Measurements from ENCODE around the gene MCF2L2.

MCF2L2 gene

GRCh38 chr3:183340222-183340621 is 88.2 kb downstream of the MCF2L2 start:
- no peak for DNase-seq (ENCODE audit: low read depth)

GRCh38 chr3:183339461-183340086 is 88.8 kb downstream of the MCF2L2 start:
- no peak overlapping the region for H3K4me3 ChIP-seq (replicated peaks; ENCODE audit: low read depth, low read length)
- no peak for TF ChIP-seq CTCF (IDR thresholded peaks at IDR 0.05; ENCODE audit: low read length, missing control alignments)
- DNase-seq (ENCODE audit: low read depth), result no peak

More at GRCh38 chr3:183340222-183340621, 88.2 kb downstream of the MCF2L2 start:
- no peak overlapping the region for H3K4me3 ChIP-seq (replicated peaks; ENCODE audit: low read depth, low read length)
- TF ChIP-seq CTCF (IDR thresholded peaks at IDR 0.05; ENCODE audit: low read length, missing control alignments), result no peak

- no peak for TF ChIP-seq CTCF (IDR thresholded peaks at IDR 0.05; ENCODE audit: low read length, missing control alignments)
- H3K4me3 ChIP-seq (replicated peaks; ENCODE audit: low read depth, low read length), result no peak overlapping the region
- DNase-seq (ENCODE audit: low read depth), result no peak
Observed at GRCh38 chr3:183338520-183338919, 89.9 kb downstream of the MCF2L2 start.

- no peak overlapping the region for H3K4me3 ChIP-seq (replicated peaks; ENCODE audit: low read depth, low read length)
- TF ChIP-seq CTCF (IDR thresholded peaks at IDR 0.05; ENCODE audit: low read length, missing control alignments), result no peak
- DNase-seq (ENCODE audit: low read depth), result no peak
Observed at GRCh38 chr3:183332487-183332886, 95.9 kb downstream of the MCF2L2 start.

GRCh38 chr3:183331498-183331897 is 96.9 kb downstream of the MCF2L2 start:
- no peak overlapping the region for H3K4me3 ChIP-seq (replicated peaks; ENCODE audit: low read depth, low read length)
- no peak for DNase-seq (ENCODE audit: low read depth)
- TF ChIP-seq CTCF (IDR thresholded peaks at IDR 0.05; ENCODE audit: low read length, missing control alignments), result no peak

GRCh38 chr3:183330881-183331280 is 97.5 kb downstream of the MCF2L2 start:
- no peak for TF ChIP-seq CTCF (IDR thresholded peaks at IDR 0.05; ENCODE audit: low read length, missing control alignments)
- H3K4me3 ChIP-seq (replicated peaks; ENCODE audit: low read depth, low read length), result no peak overlapping the region
- DNase-seq (ENCODE audit: low read depth), result no peak

- no peak for DNase-seq (ENCODE audit: low read depth)
- no peak for TF ChIP-seq CTCF (IDR thresholded peaks at IDR 0.05; ENCODE audit: low read length, missing control alignments)
- H3K4me3 ChIP-seq (replicated peaks; ENCODE audit: low read depth, low read length), result no peak overlapping the region
Observed at GRCh38 chr3:183329543-183329942, 98.9 kb downstream of the MCF2L2 start.
